HepG2 (cell line): ENCODE measurements around the gene RAB28. TPM values are rescaled to one million over a fixed set of nuclear protein-coding genes. Genes with fewer than 3 reads are reported as not detected.

Experiments
- ATAC-seq: fragments of 200-7000 bp; cut with Tn5 transposase; 3 replicates; pipeline ENCODE4 v1.9.1; 2020; ENCODE audit warnings: mild to moderate bottlenecking, moderate library complexity
- BruUV-seq: library from RNA; stranded (reverse); fragments of 400-500 nt; replicated peaks from 2 replicates; lab custom pipeline; 2021; lab: Mats Ljungman, UMichigan
- CTCF ChIA-PET: fragments of 300-600 bp; formaldehyde crosslinking; extraction: SDS; loops from one replicate; lab custom pipeline; 2021; ENCODE audit warnings: low total read pairs, inconsistent platforms, low intra/inter-chr PET ratio; lab: Yijun Ruan, JAX
- POLR2A ChIA-PET: fragments of 350-600 bp; sonication (Branson Sonifier 250); formaldehyde crosslinking; loops from one replicate; lab custom pipeline; 2020; ENCODE audit warnings: antibody characterized with exemption, inconsistent platforms; lab: Yijun Ruan, JAX
- DNase-seq: peaks from one replicate; pipeline ENCODE4 v3.0.0-alpha.2; 2015; ENCODE audit warnings: low spot score
- FAIRE-seq: peaks from 3 replicates; lab custom pipeline; 2011; peaks lifted over from hg19 to GRCh38; lab: Jason Lieb, UNC
- H2AFZ ChIP-seq: one replicate; pipeline ENCODE4 v1.6.1; 2011; ENCODE audit warnings: low read length, inconsistent platforms
- H3K27ac ChIP-seq: fragments of 300-600 bp; 3 replicates; pipeline ENCODE4 v1.8.0; 2011; ENCODE audit warnings: mixed run types, mild to moderate bottlenecking, mixed read lengths, low read length, inconsistent platforms; ENCODE audit not compliant: insufficient read depth; ENCODE audit errors: extremely low read length
- H3K27me3 ChIP-seq, 2 experiments: fragments of 200-600 bp in 1 of 2; 2 replicates in 1 of 2; 3 replicates in 1 of 2; pipeline versions ENCODE4 v1.6.0 to v1.8.0; 2011; ENCODE audit warnings: low read length in 2 of 2, mild to moderate bottlenecking in 2 of 2, moderate library complexity in 2 of 2, inconsistent platforms in 1 of 2; ENCODE audit not compliant: insufficient read depth in 2 of 2, control insufficient read depth in 1 of 2
- H3K36me3 ChIP-seq, 2 experiments: fragments of 200-600 bp in 1 of 2; replicated peaks in 1 of 2; 2 replicates in 1 of 2; 3 replicates in 1 of 2; pipeline versions ENCODE4 v1.5.1 to v1.8.0; 2011; ENCODE audit warnings: low read length in 2 of 2, inconsistent platforms in 1 of 2; ENCODE audit not compliant: insufficient read depth in 2 of 2, control insufficient read depth in 1 of 2
- H3K4me1 ChIP-seq: 2 replicates; pipeline ENCODE4 v1.5.1; 2012; ENCODE audit warnings: low read length, inconsistent platforms; ENCODE audit not compliant: insufficient read depth
- H3K4me2 ChIP-seq: 2 replicates; pipeline ENCODE4 v1.6.0; 2011; ENCODE audit warnings: low read depth, low read length, inconsistent platforms
- H3K4me3 ChIP-seq, 3 experiments: fragments of 200-600 bp in 1 of 3; sonication (generic), shearing (Covaris generic) in 1 of 3; replicated peaks in 1 of 3; 2 replicates each; pipeline ENCODE4 v1.5.1; 2011 to 2016; ENCODE audit warnings: low read length in 3 of 3, inconsistent platforms in 2 of 3, low read depth in 2 of 3, mild to moderate bottlenecking in 2 of 3, control low read depth in 1 of 3, mixed read lengths in 1 of 3; ENCODE audit not compliant: insufficient read depth in 1 of 3
- H3K79me2 ChIP-seq: one replicate; pipeline ENCODE4 v1.6.1; 2011; ENCODE audit warnings: low read length, inconsistent platforms; ENCODE audit not compliant: insufficient read depth
- H3K9ac ChIP-seq: 2 replicates; pipeline ENCODE4 v1.6.0; 2011; ENCODE audit warnings: mild to moderate bottlenecking, low read depth, low read length, inconsistent platforms; ENCODE audit not compliant: insufficient read depth
- H3K9me3 ChIP-seq: 2 replicates; pipeline ENCODE4 v1.5.1; 2012; ENCODE audit warnings: mild to moderate bottlenecking, low read length
- H4K20me1 ChIP-seq: 2 replicates; pipeline ENCODE4 v1.6.0; 2011; ENCODE audit warnings: inconsistent platforms, mild to moderate bottlenecking, low read length, moderate library complexity; ENCODE audit not compliant: insufficient read depth
- DPF2 ChIP-seq: sonication (generic); formaldehyde crosslinking; IDR thresholded peaks from 2 replicates; pipeline ENCODE4 v1.4.0; 2020; ENCODE audit warnings: mild to moderate bottlenecking, low read depth, missing genetic modification reagents, borderline replicate concordance
- KLF15 ChIP-seq: sonication (generic); formaldehyde crosslinking; IDR thresholded peaks from 2 replicates; pipeline ENCODE4 v1.8.1; 2023; ENCODE audit warnings: borderline replicate concordance, mild to moderate bottlenecking, inconsistent platforms, missing genetic modification reagents, mixed read lengths
- RARG ChIP-seq: sonication (generic); formaldehyde crosslinking; IDR thresholded peaks from 2 replicates; pipeline ENCODE4 v1.4.0; 2020; ENCODE audit warnings: low read depth, mild to moderate bottlenecking, missing genetic modification reagents
- SOX6 ChIP-seq, 2 experiments: fragments of 450-650 bp in 1 of 2; sonication (generic) in 1 of 2; formaldehyde crosslinking in 1 of 2; IDR thresholded peaks; 2 replicates each; pipeline versions ENCODE4 v1.4.0 to v1.6.1; 2017 to 2020; ENCODE audit warnings: antibody characterized with exemption in 1 of 2, mild to moderate bottlenecking in 1 of 2, missing genetic modification reagents in 1 of 2
- SPEN ChIP-seq: sonication (generic); formaldehyde crosslinking; IDR thresholded peaks from 2 replicates; pipeline ENCODE4 v1.5.1; 2020; ENCODE audit warnings: low read depth, mild to moderate bottlenecking, missing genetic modification reagents
- ZBTB8A ChIP-seq: sonication (generic); formaldehyde crosslinking; IDR thresholded peaks from 2 replicates; pipeline ENCODE4 v1.4.0; 2020; ENCODE audit warnings: mild to moderate bottlenecking, low read depth, missing genetic modification reagents, borderline replicate concordance
- ZFP36L2 ChIP-seq: sonication (generic); formaldehyde crosslinking; IDR thresholded peaks from 2 replicates; pipeline ENCODE4 v1.4.0; 2020; ENCODE audit warnings: missing genetic modification reagents
- ZNF780A ChIP-seq: sonication (generic); formaldehyde crosslinking; IDR thresholded peaks from 2 replicates; pipeline ENCODE4 v1.8.0; 2022; ENCODE audit warnings: mild to moderate bottlenecking, missing genetic modification reagents, moderate library complexity
- ZZZ3 ChIP-seq: sonication (generic); formaldehyde crosslinking; IDR thresholded peaks from 2 replicates; pipeline ENCODE4 v1.4.0; 2020; ENCODE audit warnings: missing genetic modification reagents, mild to moderate bottlenecking, borderline replicate concordance
- in situ Hi-C: cut with HindIII; loops from 2 replicates; pipeline ENCODE4 v1.10.0; 2017; ENCODE audit warnings: low pct_unique_long_range_greater_than_20kb; ENCODE audit not compliant: extremely low pct_ligation_motif_present
- intact Hi-C: fragments of 100-400 bp; cut with micrococcal nuclease; formaldehyde crosslinking; loops from one replicate; pipeline ENCODE4 v1.10.0; 2022; ENCODE audit not compliant: unreplicated experiment
- polyA plus RNA-seq, 8 experiments: library from polyadenylated mRNA; depleted of rRNA in 3 of 8; stranded (reverse) in 7 of 8; unstranded in 1 of 8; fragments of >200 nt; fragmentation: Illumina TruSeq in 4 of 8; extraction: Trizol in 4 of 8; gene quantifications; 2 replicates each; pipeline versions ENCODE4 v1.2.1 to v1.2.3, GENCODE V29; 2011 to 2016; ENCODE audit warnings: low read depth in 4 of 8, missing spikeins in 1 of 8, mixed read lengths in 1 of 8; ENCODE audit not compliant: insufficient read depth in 1 of 8
- total RNA-seq, 5 experiments: library from RNA; depleted of rRNA; stranded (reverse); fragments of >200 nt; fragmentation: Illumina TruSeq; extraction: Trizol; gene quantifications; 2 replicates each; pipeline ENCODE4 v1.2.3, GENCODE V29; 2016; ENCODE audit warnings: low read depth in 1 of 5
- TF ChIP-seq, protein P1 (sequence below), 2 experiments: fragments of 450-650 bp in 1 of 2; sonication (generic) in 1 of 2; formaldehyde crosslinking; IDR thresholded peaks; 2 replicates each; pipeline versions ENCODE4 v1.5.0 to v1.8.0; 2020 to 2022; ENCODE audit warnings: mild to moderate bottlenecking in 1 of 2, missing genetic modification reagents in 1 of 2

The RAB28 gene
- total and polyA plus RNA-seq, 2 of the 13 experiments (the other 11 are each of a cell fraction or from before 2014, with no cell fraction given), result 11.8 to 18.2 TPM

- ATAC-seq, result no peak
- no peak overlapping the region for H3K4me2 ChIP-seq
- no peaks in the 10 kb centered on the region for H3K9me3 ChIP-seq
- H3K79me2 ChIP-seq, result peaks cover 9% of the 10 kb centered on the region
- TF ChIP-seq SPEN (CRISPR knock-in tag) (no peak), ZBTB8A (no peak), ZZZ3 (CRISPR knock-in tag) (no peak), KLF15 (CRISPR knock-in tag) (no peak), ZFP36L2 (CRISPR knock-in tag) (no peak), DPF2 (CRISPR knock-in tag) (no peak), ZNF780A (CRISPR knock-in tag) (no peak), SOX6 (IDR thresholded peaks at IDR 0.05) (no peak), SOX6 (CRISPR knock-in tag; IDR thresholded peaks at IDR 0.05) (no peak), RARG (CRISPR knock-in tag) (no peak)
- TF ChIP-seq, protein P1, sequence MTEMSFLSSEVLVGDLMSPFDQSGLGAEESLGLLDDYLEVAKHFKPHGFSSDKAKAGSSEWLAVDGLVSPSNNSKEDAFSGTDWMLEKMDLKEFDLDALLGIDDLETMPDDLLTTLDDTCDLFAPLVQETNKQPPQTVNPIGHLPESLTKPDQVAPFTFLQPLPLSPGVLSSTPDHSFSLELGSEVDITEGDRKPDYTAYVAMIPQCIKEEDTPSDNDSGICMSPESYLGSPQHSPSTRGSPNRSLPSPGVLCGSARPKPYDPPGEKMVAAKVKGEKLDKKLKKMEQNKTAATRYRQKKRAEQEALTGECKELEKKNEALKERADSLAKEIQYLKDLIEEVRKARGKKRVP (CRISPR knock-in tag; IDR thresholded peaks at IDR 0.05), result no peak
- TF ChIP-seq, all 625 proteins: peak for 0
- peaks cover 0 to 9% of the 10 kb centered on the region in 2 experiments; a peak in 1 of 5 replicates for H3K36me3 ChIP-seq
- ChIA-PET CTCF (no interaction called here), POLR2A (no interaction called here)
- H3K27ac ChIP-seq, result no peak overlapping the region
- BruUV-seq, result no TSS peak
- no peaks in the 10 kb centered on the region for H3K27me3 ChIP-seq
- FAIRE-seq, result no peak
- no peaks in the 10 kb centered on the region; the same call in 1 of the 2 replicates for H4K20me1 ChIP-seq
- H3K4me3 ChIP-seq, result no peak overlapping the region
- H2AFZ ChIP-seq, result no peak overlapping the region
- in situ Hi-C loops (no loop called here), intact Hi-C loops (no loop called here)
- H3K9ac ChIP-seq, result no peak overlapping the region
- DNase-seq, result no peak
- H3K4me1 ChIP-seq, result peaks cover 3% of the 10 kb centered on the region; the same call in 1 of the 2 replicates
These were observed 8.0 kb downstream of the RAB28 start for GRCh38 chr4:13476152-13476551.
